Stimulated activated naive CD4-positive, alpha-beta T cell (primary cell): ENCODE data around the gene TBCB.
"Not testable (repeated sequence)": the region's sequence is repeated elsewhere in the genome, so short reads cannot be mapped to it uniquely, and the experiment has no call there.

Experiments used
- DNase-seq, 6 experiments: peaks; one replicate each; lab custom pipeline; 2025; lab: John Stamatoyannopoulos, UW

The TBCB gene

DNA sequence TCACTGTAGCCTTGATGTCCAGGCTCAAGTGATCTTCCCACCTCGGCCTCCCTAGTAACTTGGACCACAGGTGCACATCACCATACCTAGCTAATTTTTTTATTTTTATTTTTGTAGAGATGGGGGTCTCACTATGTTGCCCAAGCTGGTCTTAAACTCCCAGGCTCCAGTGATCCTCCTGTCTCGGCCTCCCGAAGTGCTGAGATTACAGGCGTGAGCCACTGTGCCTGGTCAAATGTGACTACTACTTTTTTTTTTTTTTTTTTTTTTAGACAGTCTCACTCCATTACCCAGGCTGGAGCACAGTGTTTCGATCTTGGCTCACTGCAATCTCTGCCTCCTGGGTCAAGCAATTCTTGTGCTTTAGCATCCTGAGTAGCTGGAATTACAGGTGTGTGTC lies 57.6 kb downstream of the TBCB start:
- DNase-seq = no peak

DNA sequence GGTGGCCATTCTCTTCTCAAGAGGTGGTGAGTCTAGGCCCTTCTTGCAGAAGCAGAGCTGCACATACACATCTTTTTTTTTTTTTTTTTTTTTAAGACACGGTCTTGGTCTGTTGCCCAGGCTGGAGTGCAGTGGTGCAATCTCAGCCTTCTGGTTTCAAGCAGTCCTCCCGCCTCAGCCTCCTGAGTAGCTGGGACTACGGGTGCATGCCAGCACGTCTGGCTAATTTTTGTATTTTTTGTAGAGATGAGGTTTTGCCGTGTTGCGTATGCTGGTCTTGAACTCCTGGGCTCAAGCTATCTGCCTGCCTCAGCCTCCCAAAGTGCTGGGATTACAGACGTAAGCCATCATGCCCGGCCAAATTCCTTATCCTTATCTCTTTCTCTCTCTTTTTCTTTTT lies 58.6 kb downstream of the TBCB start:
- DNase-seq = not testable (repeated sequence)
